Panc1 (cell line): ENCODE data around the gene DOCK1. TPM values are rescaled to one million over a fixed set of nuclear protein-coding genes. Genes with fewer than 3 reads are reported as not detected.

Experiments
- ATAC-seq: fragments of 200-7000 bp; cut with Tn5 transposase; 2 replicates; pipeline ENCODE4 v1.9.1; 2020; ENCODE audit warnings: mild to moderate bottlenecking, moderate library complexity
- BruUV-seq: library from RNA; stranded (reverse); fragments of 400-500 nt; replicated peaks from 2 replicates; lab custom pipeline; 2021; lab: Mats Ljungman, UMichigan
- CTCF ChIA-PET: fragments of 300-600 bp; sonication (Branson Sonifier 250); formaldehyde crosslinking; loops from one replicate; lab custom pipeline; 2022; ENCODE audit warnings: antibody characterized with exemption; lab: Charles Lee
- POLR2A ChIA-PET: fragments of 300-600 bp; sonication (Branson Sonifier 250); formaldehyde crosslinking; loops from one replicate; lab custom pipeline; 2022; ENCODE audit warnings: antibody characterized with exemption; lab: Charles Lee
- DNase-seq: peaks from one replicate; pipeline ENCODE4 v3.0.0-alpha.2; 2010; ENCODE audit warnings: low read depth, low spot score
- H3K27ac ChIP-seq: 2 replicates; pipeline ENCODE4 v1.5.1; 2011; ENCODE audit warnings: mild to moderate bottlenecking, low read length, inconsistent platforms
- H3K27me3 ChIP-seq: fragments of 200-500 bp; sonication (Bioruptor generic); 2 replicates; pipeline ENCODE4 v1.6.0; 2014; ENCODE audit warnings: low read length, inconsistent platforms; ENCODE audit not compliant: control insufficient read depth, insufficient read depth
- H3K36me3 ChIP-seq: fragments of 200-500 bp; sonication (Bioruptor generic); 2 replicates; pipeline ENCODE4 v1.5.1; 2014; ENCODE audit warnings: inconsistent platforms, mild to moderate bottlenecking, low read length, moderate library complexity; ENCODE audit not compliant: control insufficient read depth, insufficient read depth
- H3K4me1 ChIP-seq: 2 replicates; pipeline ENCODE4 v1.5.1; 2011; ENCODE audit warnings: inconsistent platforms, mild to moderate bottlenecking, low read length, moderate library complexity; ENCODE audit not compliant: control insufficient read depth, insufficient read depth
- H3K4me3 ChIP-seq, 2 experiments: 2 replicates each; pipeline ENCODE4 v1.5.1; 2011 to 2012; ENCODE audit warnings: low read depth in 2 of 2, low read length in 2 of 2, mild to moderate bottlenecking in 2 of 2, inconsistent platforms in 1 of 2, moderate library complexity in 1 of 2
- H3K9me3 ChIP-seq: fragments of 200-500 bp; sonication (Bioruptor generic); 2 replicates; pipeline ENCODE4 v1.5.1; 2014; ENCODE audit warnings: low read depth, mild to moderate bottlenecking, inconsistent platforms, low read length, moderate library complexity; ENCODE audit not compliant: control insufficient read depth, insufficient read depth
- POLR2AphosphoS5 ChIP-seq: IDR thresholded peaks from 2 replicates; pipeline ENCODE4 v1.6.1; 2012; ENCODE audit warnings: mild to moderate bottlenecking, low read depth, low read length, moderate library complexity
- SIN3A ChIP-seq: IDR thresholded peaks from 2 replicates; pipeline ENCODE4 v1.6.1; 2012; ENCODE audit warnings: low read depth, mild to moderate bottlenecking, low read length, moderate library complexity, borderline replicate concordance; ENCODE audit not compliant: insufficient read depth
- TCF7L2 ChIP-seq: IDR thresholded peaks from 2 replicates; pipeline ENCODE4 v1.6.1; 2011; ENCODE audit warnings: mild to moderate bottlenecking, low read depth, low read length, inconsistent platforms
- in situ Hi-C: cut with HindIII; loops from 2 replicates; pipeline ENCODE4 v1.10.0; 2016; ENCODE audit warnings: low sequenced_read_pairs, low pct_unique_long_range_greater_than_20kb
- intact Hi-C: fragments of 100-400 bp; cut with micrococcal nuclease; formaldehyde crosslinking; loops from one replicate; pipeline ENCODE4 v1.10.0; 2022; ENCODE audit not compliant: unreplicated experiment
- total RNA-seq: library from RNA; stranded (reverse); gene quantifications from one replicate; pipeline ENCODE4 v1.2.1, GENCODE V29; 2021; ENCODE audit not compliant: unreplicated experiment
- TF ChIP-seq, protein P1 (sequence below): fragments of 450-650 bp; IDR thresholded peaks from 2 replicates; pipeline ENCODE4 v1.5.1; 2017; ENCODE audit warnings: mild to moderate bottlenecking
- TF ChIP-seq, protein P2 (sequence below), 2 experiments: IDR thresholded peaks; 2 replicates each; pipeline ENCODE4 v1.6.1; 2011 to 2012; ENCODE audit warnings: low read depth in 2 of 2, control low read depth in 1 of 2, low read length in 1 of 2, mild to moderate bottlenecking in 1 of 2, moderate library complexity in 1 of 2; ENCODE audit not compliant: insufficient read depth in 1 of 2

DOCK1 gene
- total RNA-seq, 1 experiment from 2014 or later, result 67.6 TPM

- POLR2A ChIA-PET, result no interaction called here
- Histone ChIP-seq H3K27ac (no peak overlapping the region), H3K36me3 (no peaks in the 10 kb centered on the region), H3K4me1 (no peaks in the 10 kb centered on the region), H3K27me3 (no peaks in the 10 kb centered on the region), H3K9me3 (no peaks in the 10 kb centered on the region), H3K4me3 (no peak overlapping the region)
- CTCF ChIA-PET, result no interaction called here
- intact Hi-C loops, result no loop called here
- ATAC-seq (no peak), DNase-seq (no peak)
- BruUV-seq, result no TSS peak
- in situ Hi-C loops, result no loop called here
- no peak for TF ChIP-seq TCF7L2
- TF ChIP-seq, protein P1, sequence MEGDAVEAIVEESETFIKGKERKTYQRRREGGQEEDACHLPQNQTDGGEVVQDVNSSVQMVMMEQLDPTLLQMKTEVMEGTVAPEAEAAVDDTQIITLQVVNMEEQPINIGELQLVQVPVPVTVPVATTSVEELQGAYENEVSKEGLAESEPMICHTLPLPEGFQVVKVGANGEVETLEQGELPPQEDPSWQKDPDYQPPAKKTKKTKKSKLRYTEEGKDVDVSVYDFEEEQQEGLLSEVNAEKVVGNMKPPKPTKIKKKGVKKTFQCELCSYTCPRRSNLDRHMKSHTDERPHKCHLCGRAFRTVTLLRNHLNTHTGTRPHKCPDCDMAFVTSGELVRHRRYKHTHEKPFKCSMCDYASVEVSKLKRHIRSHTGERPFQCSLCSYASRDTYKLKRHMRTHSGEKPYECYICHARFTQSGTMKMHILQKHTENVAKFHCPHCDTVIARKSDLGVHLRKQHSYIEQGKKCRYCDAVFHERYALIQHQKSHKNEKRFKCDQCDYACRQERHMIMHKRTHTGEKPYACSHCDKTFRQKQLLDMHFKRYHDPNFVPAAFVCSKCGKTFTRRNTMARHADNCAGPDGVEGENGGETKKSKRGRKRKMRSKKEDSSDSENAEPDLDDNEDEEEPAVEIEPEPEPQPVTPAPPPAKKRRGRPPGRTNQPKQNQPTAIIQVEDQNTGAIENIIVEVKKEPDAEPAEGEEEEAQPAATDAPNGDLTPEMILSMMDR, result no peak
- TF ChIP-seq, protein P2, sequence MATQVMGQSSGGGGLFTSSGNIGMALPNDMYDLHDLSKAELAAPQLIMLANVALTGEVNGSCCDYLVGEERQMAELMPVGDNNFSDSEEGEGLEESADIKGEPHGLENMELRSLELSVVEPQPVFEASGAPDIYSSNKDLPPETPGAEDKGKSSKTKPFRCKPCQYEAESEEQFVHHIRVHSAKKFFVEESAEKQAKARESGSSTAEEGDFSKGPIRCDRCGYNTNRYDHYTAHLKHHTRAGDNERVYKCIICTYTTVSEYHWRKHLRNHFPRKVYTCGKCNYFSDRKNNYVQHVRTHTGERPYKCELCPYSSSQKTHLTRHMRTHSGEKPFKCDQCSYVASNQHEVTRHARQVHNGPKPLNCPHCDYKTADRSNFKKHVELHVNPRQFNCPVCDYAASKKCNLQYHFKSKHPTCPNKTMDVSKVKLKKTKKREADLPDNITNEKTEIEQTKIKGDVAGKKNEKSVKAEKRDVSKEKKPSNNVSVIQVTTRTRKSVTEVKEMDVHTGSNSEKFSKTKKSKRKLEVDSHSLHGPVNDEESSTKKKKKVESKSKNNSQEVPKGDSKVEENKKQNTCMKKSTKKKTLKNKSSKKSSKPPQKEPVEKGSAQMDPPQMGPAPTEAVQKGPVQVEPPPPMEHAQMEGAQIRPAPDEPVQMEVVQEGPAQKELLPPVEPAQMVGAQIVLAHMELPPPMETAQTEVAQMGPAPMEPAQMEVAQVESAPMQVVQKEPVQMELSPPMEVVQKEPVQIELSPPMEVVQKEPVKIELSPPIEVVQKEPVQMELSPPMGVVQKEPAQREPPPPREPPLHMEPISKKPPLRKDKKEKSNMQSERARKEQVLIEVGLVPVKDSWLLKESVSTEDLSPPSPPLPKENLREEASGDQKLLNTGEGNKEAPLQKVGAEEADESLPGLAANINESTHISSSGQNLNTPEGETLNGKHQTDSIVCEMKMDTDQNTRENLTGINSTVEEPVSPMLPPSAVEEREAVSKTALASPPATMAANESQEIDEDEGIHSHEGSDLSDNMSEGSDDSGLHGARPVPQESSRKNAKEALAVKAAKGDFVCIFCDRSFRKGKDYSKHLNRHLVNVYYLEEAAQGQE (IDR thresholded peaks at IDR 0.05; ENCODE audit: insufficient read depth in 1 of 2, low read depth in 2 of 2, low read length in 1 of 2), result no peak
- no peak for TF ChIP-seq SIN3A
- TF ChIP-seq POLR2AphosphoS5, result no peak
Observed at GRCh38 chr10:127216786-127217185, 311.6 kb downstream of the DOCK1 start.

GRCh38 chr10:127218658-127219057 lies 313.4 kb downstream of the DOCK1 start:
- H3K9me3 ChIP-seq, result no peaks in the 10 kb centered on the region
- intact Hi-C loops (no loop called here), in situ Hi-C loops (no loop called here)
- no TSS peak for BruUV-seq
- CTCF ChIA-PET, result no interaction called here
- no peaks in the 10 kb centered on the region for H3K36me3 ChIP-seq
- TF ChIP-seq SIN3A, result no peak
- TF ChIP-seq, protein P2 (IDR thresholded peaks at IDR 0.05; ENCODE audit: insufficient read depth in 1 of 2, low read depth in 2 of 2, low read length in 1 of 2), result no peak
- TF ChIP-seq, protein P1, result no peak
- no peaks in the 10 kb centered on the region for H3K27me3 ChIP-seq
- ATAC-seq (no peak), DNase-seq (no peak)
- H3K27ac ChIP-seq, result no peak overlapping the region
- H3K4me1 ChIP-seq, result no peaks in the 10 kb centered on the region
- POLR2A ChIA-PET, result no interaction called here
- no peak overlapping the region for H3K4me3 ChIP-seq
